Endodermal cell (in vitro differentiated cells): ENCODE data around the gene HPCAL1. TPM values are rescaled to one million over a fixed set of nuclear protein-coding genes. Genes with fewer than 3 reads are reported as not detected.

ENCODE experiments used
- DNase-seq: peaks from one replicate; pipeline ENCODE4 v3.0.0-alpha.2; 2017
- H3K27ac ChIP-seq: 2 replicates; pipeline ENCODE4 v1.5.1; 2013; ENCODE audit warnings: mild to moderate bottlenecking, low read depth, low read length, moderate library complexity
- H3K27me3 ChIP-seq: 2 replicates; pipeline ENCODE4 v1.6.1; 2013; ENCODE audit warnings: mild to moderate bottlenecking, low read length, moderate library complexity; ENCODE audit not compliant: insufficient read depth, control insufficient read depth, poor library complexity, severe bottlenecking
- H3K36me3 ChIP-seq: 2 replicates; pipeline ENCODE4 v1.7.0; 2013; ENCODE audit warnings: mild to moderate bottlenecking, low read length, moderate library complexity; ENCODE audit not compliant: control insufficient read depth, insufficient read depth
- H3K4me1 ChIP-seq: one replicate; pipeline ENCODE4 v1.7.0; 2013; ENCODE audit warnings: low read length; ENCODE audit not compliant: control insufficient read depth, insufficient read depth
- H3K4me3 ChIP-seq: 2 replicates; pipeline ENCODE4 v1.5.1; 2013; ENCODE audit warnings: mild to moderate bottlenecking, low read length, moderate library complexity
- H3K9ac ChIP-seq: 2 replicates; pipeline ENCODE4 v1.6.1; 2013; ENCODE audit warnings: mild to moderate bottlenecking, low read length, moderate library complexity; ENCODE audit not compliant: poor library complexity, severe bottlenecking; ENCODE audit errors: extremely low read depth
- H3K9me3 ChIP-seq: 2 replicates; pipeline ENCODE4 v1.6.1; 2013; ENCODE audit warnings: mild to moderate bottlenecking, low read length, moderate library complexity; ENCODE audit not compliant: control insufficient read depth
- H3K27ac Mint-ChIP-seq: 2 replicates; pipeline ENCODE4 v1.8.0; 2020; ENCODE audit warnings: mixed read lengths
- H3K27me3 Mint-ChIP-seq: 2 replicates; pipeline ENCODE4 v1.8.0; 2021; ENCODE audit warnings: mild to moderate bottlenecking, mixed read lengths; ENCODE audit not compliant: insufficient read depth
- H3K36me3 Mint-ChIP-seq: 2 replicates; pipeline ENCODE4 v1.8.0; 2020; ENCODE audit warnings: low read depth, mixed read lengths
- H3K4me1 Mint-ChIP-seq: 2 replicates; pipeline ENCODE4 v1.8.0; 2020; ENCODE audit warnings: mixed read lengths
- H3K4me3 Mint-ChIP-seq: 2 replicates; pipeline ENCODE4 v1.8.0; 2020; ENCODE audit warnings: mild to moderate bottlenecking, moderate library complexity, mixed read lengths
- H3K9me3 Mint-ChIP-seq: 2 replicates; pipeline ENCODE4 v1.8.0; 2020; ENCODE audit warnings: mild to moderate bottlenecking, mixed read lengths
- CTCF ChIP-seq: fragments of 200-600 bp; sonication (generic); conservative IDR thresholded peaks from 2 replicates; pipeline ENCODE4 v1.5.0; 2021; ENCODE audit warnings: antibody characterized with exemption, mild to moderate bottlenecking
- WGBS, 2 experiments: methylation state at CpG; one replicate each; pipeline versions ENCODE4 v1.1.5 to v1.1.7; 2013; ENCODE audit warnings: missing lambda C conversion rate in 2 of 2, mixed read lengths in 1 of 2; ENCODE audit not compliant: insufficient coverage in 1 of 2, insufficient read length in 1 of 2; 5-methylcytosine and 5-hydroxymethylcytosine counted together
- total RNA-seq, 2 donors: library from RNA; stranded (reverse); fragmentation: NEBNext Ultra II Directional in 1 of 2; extraction: Animal tissue kit (Norgen Biotek cat#: 25700) in 1 of 2; gene quantifications; 2 replicates in 1 of 2; 3 replicates in 1 of 2; pipeline ENCODE4 v1.2.1, GENCODE V29; 2021

HPCAL1 gene
- total RNA-seq, 2 donors from 2014 or later, result 6.8 to 8.1 TPM

GRCh38 chr2:10471955-10472354, 169.3 kb downstream of the HPCAL1 start:
- 83 to 100% methylated on average over 1 to 2 of the region's 2 CpGs for WGBS, 2 experiments
- no peaks in the 10 kb centered on the region for H3K27me3 ChIP-seq
- peaks cover 11% of the 10 kb centered on the region for H3K4me1 ChIP-seq
- Mint-ChIP-seq H3K27me3 (peaks cover 38% of the 10 kb centered on the region), H3K27ac (no peak overlapping the region), H3K4me3 (no peak overlapping the region), H3K4me1 (peaks cover 28% of the 10 kb centered on the region), H3K36me3 (no peaks in the 10 kb centered on the region), H3K9me3 (no peaks in the 10 kb centered on the region)
- no peaks in the 10 kb centered on the region for H3K9me3 ChIP-seq
- DNase-seq, result peak; percentile 54
- no peaks in the 10 kb centered on the region for H3K36me3 ChIP-seq
- no peak overlapping the region for H3K9ac ChIP-seq
- H3K27ac ChIP-seq, result no peak overlapping the region
- no peak overlapping the region for H3K4me3 ChIP-seq
- peak; percentile 64 for TF ChIP-seq CTCF

- peaks cover 39% of the 10 kb centered on the region for H3K27me3 Mint-ChIP-seq
- peaks cover 40% of the 10 kb centered on the region for H3K4me1 Mint-ChIP-seq
- Histone ChIP-seq H3K9ac (no peak overlapping the region), H3K36me3 (no peaks in the 10 kb centered on the region), H3K9me3 (no peaks in the 10 kb centered on the region), H3K27me3 (no peaks in the 10 kb centered on the region), H3K4me3 (no peak overlapping the region), H3K4me1 (peaks cover 20% of the 10 kb centered on the region), H3K27ac (no peak overlapping the region)
- H3K4me3 Mint-ChIP-seq, result no peak overlapping the region
- no peak overlapping the region for H3K27ac Mint-ChIP-seq
- no peak for TF ChIP-seq CTCF
- WGBS, 2 experiments, result 83 to 95% methylated on average over 4 to 5 of the region's 5 CpGs
- no peaks in the 10 kb centered on the region for H3K36me3 Mint-ChIP-seq
- no peak for DNase-seq
- H3K9me3 Mint-ChIP-seq, result no peaks in the 10 kb centered on the region
Observed at GRCh38 chr2:10473121-10473756, 170.5 kb downstream of the HPCAL1 start.

- no peak overlapping the region for H3K9ac ChIP-seq
- no peak overlapping the region for H3K27ac ChIP-seq
- H3K27me3 Mint-ChIP-seq, result peaks cover 56% of the 10 kb centered on the region
- no peaks in the 10 kb centered on the region for H3K27me3 ChIP-seq
- no peak overlapping the region for H3K4me3 Mint-ChIP-seq
- peaks cover 25% of the 10 kb centered on the region for H3K4me1 ChIP-seq
- H3K27ac Mint-ChIP-seq, result no peak overlapping the region
- peaks cover 42% of the 10 kb centered on the region for H3K4me1 Mint-ChIP-seq
- 95 to 96% methylated on average over 16 to 21 of the region's 21 CpGs for WGBS, 2 experiments
- no peak for DNase-seq
- no peaks in the 10 kb centered on the region for H3K9me3 ChIP-seq
- no peaks in the 10 kb centered on the region for H3K36me3 ChIP-seq
- H3K9me3 Mint-ChIP-seq, result no peaks in the 10 kb centered on the region
- no peak for TF ChIP-seq CTCF
- no peak overlapping the region for H3K4me3 ChIP-seq
- no peaks in the 10 kb centered on the region for H3K36me3 Mint-ChIP-seq
Observed at GRCh38 chr2:10475221-10475722, 172.6 kb downstream of the HPCAL1 start.
